Measurements from ENCODE around the gene TM9SF1. TPM values are rescaled to one million over a fixed set of nuclear protein-coding genes. Genes with fewer than 3 reads are reported as not detected.

The TM9SF1 gene
- total and polyA plus RNA-seq, 9 of the 15 experiments (the other 6 are each of a cell fraction or from before 2014, with no cell fraction given), result 5.3 to 20.3 (median 11.8) TPM

- peak; percentile 40 for TF ChIP-seq RBM39 (optimal IDR thresholded peaks at IDR 0.05; ENCODE audit: low read depth, low read length)
- TF ChIP-seq ZNF695 (CRISPR knock-in tag; IDR thresholded peaks at IDR 0.05), result no peak
- TF ChIP-seq ETS1 (conservative IDR thresholded peaks at IDR 0.05; ENCODE audit: control insufficient read depth, low read depth, low read length), result 0 out of 2 replicates have a peak, but pooled peaks have one; percentile 47
- TF ChIP-seq ZNF121 (CRISPR knock-in tag; conservative IDR thresholded peaks at IDR 0.05), result no peak
- TF ChIP-seq RB1 (IDR thresholded peaks at IDR 0.05; ENCODE audit: low read depth), result peak; percentile 18; the same call in 1 of the 2 replicates
- TF ChIP-seq ZNF282 (CRISPR knock-in tag; IDR thresholded peaks at IDR 0.05), result no peak
- TF ChIP-seq RBM17 (IDR thresholded peaks at IDR 0.05; ENCODE audit: borderline replicate concordance, low read depth, low read length), result no peak
- TF ChIP-seq AFF1 (IDR thresholded peaks at IDR 0.05; ENCODE audit: low read depth in 1 of 2, partially characterized antibody in 2 of 2), result peak in 1 of 2 experiments; percentile 91
- peak; percentile 49 for TF ChIP-seq CTCFL (IDR thresholded peaks at IDR 0.05; ENCODE audit: borderline replicate concordance, insufficient read depth, low read depth, low read length, poor library complexity, severe bottlenecking)
- peak in 1 of 2 experiments; percentile 31; a peak in 1 of 4 replicates for TF ChIP-seq SIN3A (IDR thresholded peaks at IDR 0.05; ENCODE audit: borderline replicate concordance in 2 of 2, control insufficient read depth in 1 of 2, low read depth in 2 of 2, low read length in 2 of 2)
- 0 out of 2 replicates have a peak, but pooled peaks have one; percentile 5 for TF ChIP-seq ZNF589 (CRISPR knock-in tag; IDR thresholded peaks at IDR 0.05; ENCODE audit: low read depth)
- TF ChIP-seq HINFP (tag; conservative IDR thresholded peaks at IDR 0.05; ENCODE audit: low read depth), result peak; percentile 71; the same call in 1 of the 2 replicates
- peak in 1 of 3 experiments; percentile 32 for TF ChIP-seq YY1 (IDR thresholded peaks at IDR 0.05; ENCODE audit: borderline replicate concordance in 1 of 3, control insufficient read depth in 1 of 3, extremely low read depth in 1 of 3, insufficient read depth in 3 of 3, insufficient read length in 1 of 3, insufficient replicate concordance in 2 of 3, low read depth in 1 of 3, low read length in 2 of 3)
Observed at GRCh38 chr14:24241829-24242443, 46.7 kb upstream of the TM9SF1 start (continued).
